ENCODE results near the gene SLC35F1.

DNA sequence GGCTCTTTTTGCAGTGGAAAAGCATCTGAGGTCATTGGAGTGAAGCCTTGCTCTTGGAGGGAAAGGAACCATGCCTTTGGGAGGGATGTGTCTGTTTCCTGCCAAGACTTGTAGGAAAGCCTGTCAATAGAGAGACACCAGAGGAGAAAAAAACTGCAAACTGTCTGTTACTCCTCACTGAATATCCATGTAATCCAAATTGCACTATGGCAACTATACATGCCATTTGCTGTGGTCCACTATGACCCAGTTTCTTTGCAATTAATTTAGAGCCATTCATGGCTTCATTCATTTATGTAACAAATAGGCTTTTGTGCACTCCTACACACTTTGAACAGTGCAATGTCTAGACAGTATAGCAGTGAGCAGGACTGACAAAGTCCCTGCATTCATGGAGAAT, 296.5 kb downstream of the SLC35F1 start:
- TF ChIP-seq CTCF (IDR thresholded peaks at IDR 0.05) (no peak), POLR2A (IDR thresholded peaks at IDR 0.05) (no peak)
